DMS 273 treated with DMSO at 0.1 percent for 48 hours (cell line): Measurements from ENCODE around the gene SPHKAP.
"Not testable (repeated sequence)": the region's sequence is repeated elsewhere in the genome, so short reads cannot be mapped to it uniquely, and the experiment has no call there.

Experiments
- DNase-seq: peaks from one replicate; lab custom pipeline; 2025; lab: John Stamatoyannopoulos, UW

The SPHKAP gene

GRCh38 chr2:228038967-228039366 is 142.5 kb downstream of the SPHKAP start:
- no peak for DNase-seq

- no peak for DNase-seq
These were observed 143.6 kb downstream of the SPHKAP start for GRCh38 chr2:228037915-228038314.

- DNase-seq, result no peak
These were observed 157.9 kb downstream of the SPHKAP start for GRCh38 chr2:228023619-228024018.

- DNase-seq, result no peak
These were observed 163.2 kb downstream of the SPHKAP start for GRCh38 chr2:228018311-228018710.

- DNase-seq, result no peak
These were observed 163.7 kb downstream of the SPHKAP start for GRCh38 chr2:228017784-228018183.

GRCh38 chr2:228016402-228016801 is 165.1 kb downstream of the SPHKAP start:
- no peak for DNase-seq

GRCh38 chr2:228015741-228016140 is 165.7 kb downstream of the SPHKAP start:
- DNase-seq, result no peak

GRCh38 chr2:227996366-227996765 is 185.1 kb downstream of the SPHKAP start:
- no peak for DNase-seq

GRCh38 chr2:227990937-227991336 is 190.6 kb downstream of the SPHKAP start:
- no peak for DNase-seq

GRCh38 chr2:227973241-227973640 is 208.2 kb downstream of the SPHKAP start:
- DNase-seq, result no peak

- no peak for DNase-seq
These were observed 209.8 kb downstream of the SPHKAP start for GRCh38 chr2:227971619-227972230.

- no peak for DNase-seq
These were observed 221.2 kb downstream of the SPHKAP start for GRCh38 chr2:227960317-227960716.

- no peak for DNase-seq
These were observed 238.5 kb downstream of the SPHKAP start for GRCh38 chr2:227942965-227943364.

GRCh38 chr2:227942021-227942420 is 239.5 kb downstream of the SPHKAP start:
- DNase-seq, result no peak

- DNase-seq, result no peak
These were observed 242.0 kb downstream of the SPHKAP start for GRCh38 chr2:227939271-227940027.

GRCh38 chr2:227936249-227936648 is 245.2 kb downstream of the SPHKAP start:
- not testable (repeated sequence) for DNase-seq

GRCh38 chr2:227933884-227934283 is 247.6 kb downstream of the SPHKAP start:
- DNase-seq, result no peak

- DNase-seq, result no peak
These were observed 249.1 kb downstream of the SPHKAP start for GRCh38 chr2:227932403-227932802.

- no peak for DNase-seq
These were observed 249.5 kb downstream of the SPHKAP start for GRCh38 chr2:227932001-227932400.
